ENCODE measurements around the gene ITIH4. TPM values are rescaled to one million over a fixed set of nuclear protein-coding genes. Genes with fewer than 3 reads are reported as not detected.

Gene ITIH4
- total RNA-seq, 3 donors from 2014 or later: 1.9 to 6.0 (median 4.3) TPM

DNA sequence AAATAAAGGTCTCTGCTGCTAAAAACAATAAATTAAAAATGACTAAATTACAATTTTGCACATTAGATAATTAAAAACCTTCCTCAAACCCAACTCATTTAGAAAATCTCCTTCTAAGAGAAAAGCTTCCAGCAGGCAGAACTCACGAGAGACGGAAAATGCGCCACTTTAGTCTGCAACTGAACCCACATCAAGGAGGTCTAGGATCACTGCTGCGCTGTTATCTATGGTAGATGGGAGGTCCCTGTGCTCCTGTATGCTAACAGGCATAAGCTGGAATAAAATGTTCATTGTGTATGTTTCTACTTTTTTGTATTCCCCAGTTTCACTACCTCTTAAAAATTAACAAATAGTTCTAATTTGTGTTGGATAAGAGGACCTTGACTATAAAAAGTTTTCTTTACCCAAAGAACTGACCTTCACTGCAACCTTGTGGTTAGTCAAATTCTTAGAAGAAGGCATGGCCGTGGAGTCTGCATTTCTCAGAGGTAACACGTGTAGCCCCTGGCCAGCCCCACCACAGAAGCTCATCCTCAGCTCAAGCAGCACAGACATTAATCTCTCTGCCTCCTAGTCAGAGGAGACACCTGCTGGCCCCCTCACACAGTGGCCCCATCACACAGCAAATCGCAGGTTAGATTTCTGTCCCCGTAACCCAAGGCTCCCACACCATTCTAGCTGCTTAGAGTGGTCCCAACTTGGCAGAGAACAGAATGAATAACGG lies 44.6 kb upstream of the ITIH4 start:
- DNase-seq: no peak
- TF ChIP-seq, protein P1, sequence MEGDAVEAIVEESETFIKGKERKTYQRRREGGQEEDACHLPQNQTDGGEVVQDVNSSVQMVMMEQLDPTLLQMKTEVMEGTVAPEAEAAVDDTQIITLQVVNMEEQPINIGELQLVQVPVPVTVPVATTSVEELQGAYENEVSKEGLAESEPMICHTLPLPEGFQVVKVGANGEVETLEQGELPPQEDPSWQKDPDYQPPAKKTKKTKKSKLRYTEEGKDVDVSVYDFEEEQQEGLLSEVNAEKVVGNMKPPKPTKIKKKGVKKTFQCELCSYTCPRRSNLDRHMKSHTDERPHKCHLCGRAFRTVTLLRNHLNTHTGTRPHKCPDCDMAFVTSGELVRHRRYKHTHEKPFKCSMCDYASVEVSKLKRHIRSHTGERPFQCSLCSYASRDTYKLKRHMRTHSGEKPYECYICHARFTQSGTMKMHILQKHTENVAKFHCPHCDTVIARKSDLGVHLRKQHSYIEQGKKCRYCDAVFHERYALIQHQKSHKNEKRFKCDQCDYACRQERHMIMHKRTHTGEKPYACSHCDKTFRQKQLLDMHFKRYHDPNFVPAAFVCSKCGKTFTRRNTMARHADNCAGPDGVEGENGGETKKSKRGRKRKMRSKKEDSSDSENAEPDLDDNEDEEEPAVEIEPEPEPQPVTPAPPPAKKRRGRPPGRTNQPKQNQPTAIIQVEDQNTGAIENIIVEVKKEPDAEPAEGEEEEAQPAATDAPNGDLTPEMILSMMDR (IDR thresholded peaks at IDR 0.05): no peak
- Histone ChIP-seq H3K9me3 (no peaks in the 10 kb centered on the region), H3K4me3 (no peak overlapping the region), H3K4me1 (ENCODE audit: low read depth) (peaks cover 8% of the 10 kb centered on the region), H3K36me3 (ENCODE audit: low read depth) (no peaks in the 10 kb centered on the region)
- ATAC-seq: no peak
- intact Hi-C loops (cut with DNase I, micrococcal nuclease): no loop called here

DNA sequence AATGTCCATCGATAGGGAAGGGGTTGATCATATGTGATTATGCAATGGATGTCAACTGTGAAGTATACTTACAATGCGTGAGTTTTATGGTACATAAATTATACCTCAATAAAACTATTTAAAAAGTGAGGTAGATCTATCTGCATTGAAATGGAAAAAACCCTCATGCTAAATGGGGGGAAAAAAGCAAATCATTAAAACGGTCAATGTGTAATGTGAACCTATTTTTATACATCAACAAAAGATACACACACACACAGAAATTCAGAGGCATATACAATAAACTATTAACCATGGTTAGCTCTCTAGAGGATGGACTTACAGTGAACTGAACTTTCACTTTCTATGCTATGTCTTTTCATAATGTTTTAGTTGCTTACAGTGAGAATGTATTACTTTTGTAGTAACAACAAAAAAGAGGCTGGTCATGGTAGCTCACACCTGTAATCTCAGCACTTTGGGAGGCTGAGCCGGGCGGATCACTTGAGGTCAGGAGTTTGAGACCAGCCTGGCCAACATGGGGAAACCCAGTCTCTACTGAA lies 43.8 kb upstream of the ITIH4 start:
- DNase-seq (no peak), ATAC-seq (peak; percentile 48)
- Histone ChIP-seq H3K9me3 (no peaks in the 10 kb centered on the region), H3K36me3 (ENCODE audit: low read depth) (no peaks in the 10 kb centered on the region), H3K4me3 (no peak overlapping the region), H3K4me1 (ENCODE audit: low read depth) (peaks cover 8% of the 10 kb centered on the region)
- intact Hi-C loops (cut with DNase I, micrococcal nuclease): no loop called here
- TF ChIP-seq, protein P1 (IDR thresholded peaks at IDR 0.05): no peak

DNA sequence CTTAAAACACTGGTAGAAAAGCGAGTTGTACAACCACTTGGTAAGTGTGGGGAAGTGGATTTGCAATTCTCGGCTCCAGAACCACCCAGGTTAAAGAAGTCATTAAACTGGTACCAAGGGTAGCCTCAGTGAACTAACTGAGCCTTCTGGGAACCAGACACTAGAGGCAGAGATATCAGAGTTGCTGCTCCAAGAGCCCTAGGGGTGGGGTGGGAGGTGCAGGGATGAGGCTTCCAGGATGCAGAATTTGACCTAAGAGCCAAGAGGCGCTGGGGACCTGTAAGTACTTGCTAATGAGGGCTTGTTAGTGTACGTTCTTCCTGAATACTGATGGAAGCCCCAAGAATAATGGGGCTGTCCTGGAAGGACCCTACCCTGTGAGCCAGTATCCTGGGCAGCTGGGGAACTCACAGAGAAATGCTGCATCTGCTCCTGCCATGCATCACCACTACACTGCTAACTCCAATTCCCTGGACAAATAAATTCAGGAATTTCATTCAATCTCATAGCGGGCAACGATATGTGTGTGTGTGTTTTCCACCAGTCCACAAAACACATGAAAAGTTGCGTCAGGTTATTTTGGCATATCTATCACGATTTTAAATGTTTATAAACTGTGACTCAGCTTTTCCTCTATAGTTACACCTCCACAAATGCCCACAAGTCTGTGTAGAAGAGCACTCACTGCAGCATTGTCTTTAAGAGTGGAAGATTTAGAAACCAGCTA lies 43.1 kb upstream of the ITIH4 start:
- TF ChIP-seq, protein P1 (IDR thresholded peaks at IDR 0.05): no peak
- intact Hi-C loops (cut with DNase I, micrococcal nuclease): no loop called here
- Histone ChIP-seq H3K4me3 (no peak overlapping the region), H3K36me3 (ENCODE audit: low read depth) (no peaks in the 10 kb centered on the region), H3K4me1 (ENCODE audit: low read depth) (peaks cover 8% of the 10 kb centered on the region), H3K9me3 (no peaks in the 10 kb centered on the region)
- DNase-seq (no peak), ATAC-seq (peak; percentile 52)

DNA sequence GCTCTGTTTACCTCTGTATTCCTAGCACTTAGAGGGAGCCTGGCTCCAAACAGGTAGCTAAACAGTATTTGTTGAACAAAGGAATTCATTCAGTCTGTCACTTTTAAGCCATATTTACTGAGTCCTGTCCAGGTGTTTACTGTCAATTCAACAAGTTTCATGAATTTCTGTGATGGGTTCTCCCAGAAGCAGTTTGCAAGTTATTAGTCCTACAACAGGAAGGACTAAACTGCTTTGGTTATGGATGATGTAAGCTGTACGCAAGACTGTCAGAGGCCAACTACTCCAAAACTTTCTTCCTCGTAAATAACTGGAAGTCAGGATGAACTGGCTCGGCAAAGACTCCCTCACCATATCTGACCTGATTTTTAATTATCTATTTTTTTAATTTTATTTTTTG lies 41.8 kb upstream of the ITIH4 start:
- H3K9me3 ChIP-seq: no peaks in the 10 kb centered on the region
- H3K4me1 ChIP-seq (ENCODE audit: low read depth): peaks cover 8% of the 10 kb centered on the region
- ATAC-seq (no peak), DNase-seq (no peak)
- no peaks in the 10 kb centered on the region for H3K36me3 ChIP-seq (ENCODE audit: low read depth)
- TF ChIP-seq, protein P1 (IDR thresholded peaks at IDR 0.05): no peak
- no peak overlapping the region for H3K4me3 ChIP-seq
- intact Hi-C loops (cut with DNase I, micrococcal nuclease): no loop called here

DNA sequence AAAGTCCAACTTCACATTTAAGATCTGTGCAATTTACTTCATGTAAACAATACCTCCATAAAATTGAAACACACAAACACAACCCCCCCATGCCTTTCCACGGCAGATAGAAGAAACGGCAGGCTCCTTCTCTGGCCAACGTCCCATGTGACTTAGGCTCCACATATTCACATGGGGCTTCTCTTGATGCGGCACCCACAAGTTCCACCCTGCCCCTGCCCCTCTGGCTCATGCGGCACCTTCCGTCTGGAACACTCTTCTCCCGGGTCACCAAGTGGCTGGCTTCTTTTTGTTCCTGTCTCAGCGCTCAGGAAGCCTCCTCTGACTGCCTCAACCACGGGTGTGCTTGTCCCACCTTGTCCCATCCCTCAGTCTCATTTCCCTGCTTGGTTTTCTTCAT lies 41.3 kb upstream of the ITIH4 start:
- Histone ChIP-seq H3K4me1 (ENCODE audit: low read depth) (peaks cover 8% of the 10 kb centered on the region), H3K4me3 (no peak overlapping the region), H3K9me3 (no peaks in the 10 kb centered on the region), H3K36me3 (ENCODE audit: low read depth) (no peaks in the 10 kb centered on the region)
- intact Hi-C loops (cut with DNase I, micrococcal nuclease): no loop called here
- TF ChIP-seq, protein P1 (IDR thresholded peaks at IDR 0.05): no peak
- DNase-seq: no peak
- ATAC-seq: no peak

All from mucosa of descending colon (tissue), 3 donors.